G401.6 (cell line): Measurements from ENCODE around the gene ZFP3.
"Not testable (repeated sequence)": the region's sequence is repeated elsewhere in the genome, so short reads cannot be mapped to it uniquely, and the experiment has no call there.

Source experiments
- FAIRE-seq: peaks from 2 replicates; lab custom pipeline; 2012; peaks lifted over from hg19 to GRCh38; lab: Jason Lieb, UNC

Gene ZFP3

DNA sequence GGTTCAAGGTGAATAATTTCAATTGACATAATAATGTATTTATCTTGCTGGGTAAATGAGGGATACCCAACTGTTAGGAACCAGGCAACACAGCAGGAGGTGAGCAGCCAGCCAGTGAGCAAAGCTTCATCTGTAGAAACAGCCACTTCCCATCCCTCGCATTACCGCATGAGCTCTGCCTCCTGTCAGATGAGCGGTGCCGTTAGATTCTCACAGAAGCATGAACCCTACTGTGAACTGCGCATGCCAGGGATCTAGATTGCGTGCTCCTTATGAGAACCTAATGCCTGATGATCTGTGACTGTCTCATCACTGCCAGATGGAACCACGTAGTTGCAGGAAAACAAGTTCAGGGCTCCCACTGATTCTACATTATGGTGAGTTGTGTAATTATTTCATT lies 46.6 kb downstream of the ZFP3 start:
- FAIRE-seq, result not testable (repeated sequence)

DNA sequence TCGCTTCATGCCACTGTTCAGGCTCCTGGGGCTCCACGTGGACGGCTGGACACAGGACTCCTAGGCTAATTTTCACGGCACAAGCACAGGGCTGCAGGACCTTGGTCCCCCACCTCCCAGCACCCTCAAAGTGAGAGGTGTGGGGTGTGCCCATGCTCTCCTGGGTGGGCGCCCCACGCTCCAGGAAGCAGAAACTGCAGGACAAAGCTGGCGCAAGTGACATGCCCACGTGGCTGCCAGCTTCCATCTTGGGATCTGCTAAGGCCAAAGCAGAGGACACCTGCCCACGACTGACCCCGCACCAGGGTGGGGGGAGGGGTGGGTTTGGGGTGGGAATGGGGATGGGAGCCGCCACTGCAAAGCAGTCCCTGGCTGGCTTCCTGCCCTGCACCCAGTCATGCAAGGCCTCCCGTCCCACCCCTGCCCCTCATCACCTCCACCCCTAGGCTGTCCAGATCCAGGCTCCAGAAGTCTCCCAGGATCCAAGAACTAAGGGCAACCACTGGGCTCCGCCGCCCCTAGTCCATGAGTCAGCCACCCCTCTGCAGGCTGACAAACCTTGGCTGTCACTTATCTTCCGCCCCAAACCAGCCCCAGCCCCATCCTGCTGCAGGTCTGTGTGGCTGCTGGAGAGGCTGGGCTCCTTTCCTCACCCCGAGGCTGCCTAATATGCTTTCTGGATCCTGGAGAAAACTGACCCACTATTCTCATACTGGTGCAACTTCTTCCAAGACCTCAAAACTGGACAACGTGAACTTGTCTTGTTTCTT lies 48.6 kb downstream of the ZFP3 start:
- FAIRE-seq, result no peak

DNA sequence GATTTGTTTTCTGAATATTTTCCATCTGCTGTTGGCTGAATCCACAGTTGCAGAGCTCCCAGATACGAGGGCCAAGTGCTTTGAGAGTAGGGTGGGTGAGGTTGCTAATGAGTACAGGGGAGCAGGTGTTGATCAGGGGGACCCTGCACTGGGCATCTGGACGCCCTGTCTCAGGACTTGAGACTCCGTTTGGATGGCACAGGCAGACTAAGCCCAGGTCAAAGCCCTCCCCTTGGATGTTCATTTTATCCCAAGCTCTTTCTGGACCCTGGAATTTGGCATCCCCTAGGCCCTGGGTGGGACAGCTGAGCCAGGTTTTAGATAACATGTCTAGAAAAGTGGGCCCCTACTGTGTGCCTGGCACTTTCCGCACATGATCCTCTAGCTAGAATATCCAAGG lies 49.6 kb downstream of the ZFP3 start:
- no peak for FAIRE-seq

DNA sequence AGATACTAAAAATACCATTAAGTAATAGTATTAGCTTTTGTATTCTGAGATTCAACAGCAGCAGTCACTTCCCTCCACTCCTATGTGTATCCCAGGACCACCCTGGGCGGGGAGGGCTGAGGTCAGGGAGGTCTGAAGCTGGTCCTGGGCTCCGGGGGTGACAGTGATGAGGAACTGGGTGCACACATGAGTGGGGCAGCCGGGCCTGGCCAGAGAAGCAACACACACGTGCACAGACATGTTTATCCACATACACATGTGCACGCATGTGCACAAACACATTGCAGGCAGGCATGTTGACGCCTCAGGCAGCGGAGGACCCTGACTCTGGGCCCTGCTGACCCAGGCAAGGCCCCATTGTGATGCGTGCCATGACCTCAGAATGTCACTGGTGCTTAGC lies 50.1 kb downstream of the ZFP3 start:
- FAIRE-seq, result not testable (repeated sequence)

DNA sequence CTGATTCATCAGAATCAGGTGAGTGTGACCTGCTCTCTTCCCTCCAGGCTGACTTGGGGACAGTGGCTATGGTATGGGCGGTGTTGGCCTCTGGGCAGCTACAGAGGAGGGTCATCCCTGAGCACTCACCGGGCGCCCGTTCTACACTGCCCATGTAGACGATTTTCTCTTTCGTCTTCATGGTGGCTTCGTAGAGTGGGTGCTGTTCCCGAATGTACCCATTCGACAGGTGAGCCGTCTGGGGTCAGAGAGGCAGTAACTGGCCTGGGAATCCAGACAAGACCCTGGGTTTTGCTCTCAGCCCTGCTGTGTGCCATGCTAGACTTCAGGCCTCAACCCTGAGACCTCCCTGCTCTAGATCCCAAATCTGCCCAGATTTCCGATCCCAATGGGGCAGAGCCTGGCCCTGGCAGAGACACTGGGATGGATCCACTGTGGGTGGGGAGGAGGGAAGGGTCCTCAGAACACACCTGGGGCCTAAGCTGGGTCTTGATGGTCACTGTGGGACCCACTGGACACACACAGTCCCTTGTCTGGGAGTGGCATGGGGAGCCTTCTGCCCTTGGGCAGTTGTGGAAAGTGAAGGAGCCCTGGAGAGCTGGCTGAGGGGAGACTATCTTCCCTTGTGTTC lies 50.8 kb downstream of the ZFP3 start:
- no peak for FAIRE-seq

DNA sequence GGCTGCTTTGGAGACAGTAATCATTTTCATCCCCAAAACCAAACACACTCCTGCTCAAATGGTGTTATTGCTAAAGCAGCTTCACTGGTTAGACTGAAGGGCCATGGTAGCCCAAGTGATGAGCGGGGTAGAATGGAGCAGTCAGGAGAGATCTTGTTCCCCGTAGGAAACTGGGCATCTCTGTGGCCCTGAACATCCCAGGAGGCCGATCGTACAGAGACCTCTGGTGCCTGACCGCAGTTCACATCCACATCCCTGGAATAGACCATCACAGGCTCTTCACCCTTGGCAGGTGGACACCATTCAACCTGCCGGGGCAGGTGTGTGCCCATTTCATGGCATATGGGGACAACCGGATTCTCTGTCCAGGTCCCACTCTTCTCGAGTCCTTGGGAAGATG lies 51.5 kb downstream of the ZFP3 start:
- not testable (repeated sequence) for FAIRE-seq

DNA sequence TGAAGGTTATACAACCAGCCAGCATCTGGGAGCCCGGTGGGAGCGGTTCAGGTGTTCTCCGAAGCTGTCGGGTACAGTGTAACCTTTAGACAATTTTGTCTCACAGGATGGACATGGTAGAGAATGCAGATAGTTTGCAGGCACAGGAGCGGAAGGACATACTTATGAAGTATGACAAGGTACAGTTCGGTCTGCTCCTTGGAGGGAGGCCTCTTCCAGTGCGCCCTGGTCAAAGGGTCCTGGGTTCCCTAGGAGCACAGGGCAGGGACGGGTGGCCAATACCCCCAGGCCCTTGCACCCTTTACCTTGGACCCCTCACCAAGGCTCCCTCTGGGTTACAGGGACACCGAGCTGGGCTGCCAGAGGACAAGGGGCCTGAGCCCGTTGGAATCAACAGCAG lies 52.0 kb downstream of the ZFP3 start:
- not testable (repeated sequence) for FAIRE-seq

DNA sequence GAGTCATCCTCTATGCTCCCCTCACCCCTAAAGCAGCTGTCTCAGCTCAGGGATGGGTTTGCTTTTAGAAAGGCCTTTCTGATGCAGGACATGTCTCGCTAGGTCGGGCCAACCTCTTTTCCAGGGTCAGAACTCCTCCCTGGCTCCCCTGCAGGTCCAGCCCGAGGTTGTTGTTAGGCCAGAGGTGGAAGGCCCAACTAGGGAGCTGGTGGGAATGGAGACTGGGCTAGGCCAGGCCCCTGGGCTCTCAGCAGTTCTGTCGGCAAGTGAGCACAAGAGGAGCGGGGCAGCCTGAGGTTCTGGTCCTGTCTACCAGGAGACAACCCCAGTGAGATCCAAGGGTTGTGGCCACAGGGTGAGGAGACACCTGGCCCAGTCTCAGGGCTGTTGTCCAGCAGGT lies 52.4 kb downstream of the ZFP3 start:
- not testable (repeated sequence) for FAIRE-seq

DNA sequence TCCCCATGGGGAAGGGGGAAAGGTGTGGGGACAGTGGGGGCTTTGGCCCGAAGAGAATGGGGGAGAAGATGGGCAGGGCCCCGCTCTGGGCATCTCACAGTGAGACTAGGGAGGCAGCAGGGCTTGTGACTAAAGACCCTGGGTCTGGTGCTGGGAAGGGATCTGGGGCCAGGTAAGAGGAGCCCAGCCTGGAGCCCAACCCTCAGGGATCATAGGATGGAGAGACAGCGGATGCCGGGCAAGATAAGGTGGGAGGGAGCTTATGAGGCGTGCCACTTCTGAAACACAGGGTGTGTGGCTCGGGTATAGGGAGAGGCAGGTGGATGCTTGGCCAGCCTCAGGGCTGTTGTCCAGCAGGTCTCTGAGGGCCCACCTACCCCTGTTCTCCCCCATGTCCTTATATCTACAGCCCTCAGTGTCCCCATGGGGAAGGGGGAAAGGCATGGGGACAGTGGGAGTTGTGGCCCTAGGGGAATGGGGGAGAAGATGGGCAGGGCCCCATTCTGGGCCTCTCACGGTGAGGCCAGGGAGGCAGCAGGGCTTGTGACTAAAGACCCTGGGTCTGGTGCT lies 53.0 kb downstream of the ZFP3 start:
- no peak for FAIRE-seq

DNA sequence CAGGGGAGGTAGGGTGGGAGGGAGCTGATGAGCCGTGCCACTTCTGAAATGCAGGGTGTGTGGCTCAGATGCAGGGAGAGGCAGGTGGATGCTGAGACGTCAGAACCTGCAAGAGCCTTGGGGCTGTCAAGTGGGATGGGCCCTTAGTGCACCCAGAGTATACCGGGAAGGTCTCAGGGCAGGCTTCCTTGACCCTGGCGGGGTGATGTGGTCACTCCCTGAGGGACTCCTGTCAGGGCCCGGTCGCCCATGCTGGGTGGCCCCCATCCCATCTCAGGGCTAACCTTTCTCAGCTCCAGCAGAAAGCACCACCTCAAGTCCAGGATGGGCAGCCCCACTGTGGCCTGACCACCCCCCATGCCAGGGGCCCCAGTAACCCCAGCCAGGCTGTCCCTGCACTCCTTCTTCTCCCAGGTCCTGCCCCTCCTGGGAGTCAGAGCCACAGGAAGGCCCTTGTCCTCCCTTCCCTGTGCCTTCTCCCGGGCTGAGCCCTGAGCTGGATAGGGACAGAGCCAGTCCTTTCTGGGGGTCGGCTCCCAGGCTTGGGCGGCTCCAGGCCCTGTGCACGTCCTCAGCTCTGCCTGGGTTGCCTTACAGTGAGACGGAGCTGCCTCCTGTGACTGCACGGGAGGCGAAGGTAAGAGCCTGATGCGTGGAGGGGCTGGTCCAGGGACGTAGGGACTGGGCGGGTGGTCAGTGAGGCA lies 53.7 kb downstream of the ZFP3 start:
- not testable (repeated sequence) for FAIRE-seq

DNA sequence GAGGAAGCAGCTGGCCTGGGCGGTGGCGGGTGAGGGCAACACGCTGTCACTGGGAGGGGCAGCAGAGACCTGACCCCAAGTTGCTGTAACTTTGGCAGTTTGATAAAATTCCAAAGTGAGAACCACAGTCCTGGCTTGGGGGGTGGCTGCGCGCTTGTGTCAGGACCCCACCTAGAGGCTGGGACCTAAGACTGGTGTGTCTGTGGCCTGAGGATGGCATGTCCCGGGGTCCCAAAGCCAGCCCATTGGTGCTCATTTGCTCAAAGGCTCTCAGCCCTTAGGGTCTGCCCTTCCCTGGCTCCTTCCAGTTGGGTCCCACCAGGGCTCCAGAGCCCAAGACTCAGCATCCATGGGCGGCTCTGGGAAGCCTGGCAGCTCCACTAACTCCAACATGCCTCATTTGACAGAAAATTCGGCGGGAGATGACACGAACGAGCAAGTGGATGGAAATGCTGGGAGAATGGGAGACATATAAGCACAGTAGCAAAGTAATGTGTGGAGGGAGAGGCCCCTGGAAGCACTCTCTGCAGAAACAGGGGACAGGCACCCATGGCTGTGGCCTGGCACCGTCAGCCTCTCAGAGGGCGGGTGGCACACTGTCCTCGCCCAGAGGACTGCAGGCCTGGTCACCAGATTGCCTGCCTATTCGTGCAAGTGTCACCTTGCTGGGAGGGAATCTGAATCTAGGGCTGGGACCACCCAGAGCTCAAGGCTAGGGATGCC lies 54.4 kb downstream of the ZFP3 start:
- FAIRE-seq, result not testable (repeated sequence)

DNA sequence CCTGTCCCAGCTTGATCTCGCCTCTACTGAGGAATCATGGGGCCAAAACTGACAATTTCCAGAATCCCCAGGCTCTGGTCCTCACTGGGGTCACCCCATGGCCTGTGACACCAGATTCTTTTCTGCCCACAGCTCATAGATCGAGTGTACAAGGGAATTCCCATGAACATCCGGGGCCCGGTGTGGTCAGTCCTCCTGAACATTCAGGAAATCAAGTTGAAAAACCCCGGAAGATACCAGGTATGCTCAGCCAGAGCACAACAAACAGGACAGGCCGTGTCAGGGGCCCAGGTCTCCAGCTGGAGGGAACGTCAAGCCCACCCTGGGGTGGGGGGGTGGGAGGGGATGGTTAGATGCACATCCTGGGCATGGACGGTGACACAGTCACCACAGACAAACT lies 55.0 kb downstream of the ZFP3 start:
- no peak for FAIRE-seq

DNA sequence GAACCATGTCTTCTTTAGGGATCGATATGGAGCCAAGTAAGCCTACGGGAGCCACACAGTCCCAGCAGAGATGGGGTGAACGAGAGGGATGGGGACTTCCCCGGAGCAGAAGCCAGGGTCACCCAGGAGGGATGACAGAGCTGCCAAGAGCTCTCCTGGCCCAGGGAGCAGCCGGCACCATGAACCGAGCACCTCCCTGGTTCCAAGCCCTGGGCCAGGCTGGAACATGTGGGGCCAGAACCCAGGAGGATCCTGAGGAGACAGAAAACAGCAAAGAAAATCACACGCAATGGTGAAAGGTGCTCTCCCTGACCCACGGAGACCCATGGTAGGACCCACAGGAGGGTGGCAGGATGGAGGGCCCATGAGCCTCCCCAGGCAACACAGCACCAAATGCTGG lies 55.7 kb downstream of the ZFP3 start:
- FAIRE-seq, result not testable (repeated sequence)

DNA sequence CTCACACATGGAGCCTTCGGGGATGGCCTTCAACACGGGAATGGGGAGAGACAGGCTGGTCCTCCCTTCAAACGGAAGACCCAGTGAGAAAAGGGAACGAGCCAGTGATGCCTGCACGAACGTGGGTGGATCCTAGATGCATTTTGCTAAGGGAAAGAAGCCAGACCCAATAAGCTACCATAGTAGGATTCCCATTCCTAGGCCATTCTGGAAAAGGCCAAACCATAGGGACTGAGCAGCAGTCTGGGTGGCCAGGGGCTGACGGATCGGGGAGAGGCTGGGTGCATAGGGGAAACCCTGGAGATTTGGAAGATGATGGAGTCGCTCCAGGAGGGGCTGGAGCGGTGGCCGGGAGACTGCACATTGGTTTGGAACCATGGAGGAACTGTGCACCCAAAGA lies 56.3 kb downstream of the ZFP3 start:
- FAIRE-seq, result not testable (repeated sequence)

DNA sequence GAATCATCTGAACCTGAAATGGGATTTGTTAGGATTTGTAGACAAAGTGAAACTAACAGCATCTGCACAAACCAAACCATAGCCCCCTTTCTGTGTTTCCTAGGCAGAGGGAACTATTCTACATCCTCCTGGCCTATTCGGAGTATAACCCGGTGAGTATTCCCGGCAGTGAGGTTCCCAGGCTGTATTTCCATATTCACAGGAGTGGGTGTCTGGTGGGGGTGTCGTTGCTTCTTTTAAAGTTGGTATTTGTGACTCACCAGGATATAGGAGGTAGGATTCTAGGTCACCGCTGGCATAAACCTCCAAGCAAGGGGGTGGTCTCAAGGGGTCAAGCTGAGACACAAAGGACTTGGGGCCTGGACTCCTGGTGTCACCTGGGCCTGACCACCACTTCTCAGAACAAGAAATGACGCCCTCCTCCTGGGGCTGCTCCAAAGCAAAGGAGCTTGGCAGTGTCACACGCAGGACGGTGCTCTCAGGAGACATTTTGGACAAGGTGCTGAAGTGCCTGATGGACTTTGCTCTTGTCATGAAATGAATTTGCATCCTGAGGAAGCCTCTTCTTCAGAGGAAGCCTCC lies 57.0 kb downstream of the ZFP3 start:
- not testable (repeated sequence) for FAIRE-seq

DNA sequence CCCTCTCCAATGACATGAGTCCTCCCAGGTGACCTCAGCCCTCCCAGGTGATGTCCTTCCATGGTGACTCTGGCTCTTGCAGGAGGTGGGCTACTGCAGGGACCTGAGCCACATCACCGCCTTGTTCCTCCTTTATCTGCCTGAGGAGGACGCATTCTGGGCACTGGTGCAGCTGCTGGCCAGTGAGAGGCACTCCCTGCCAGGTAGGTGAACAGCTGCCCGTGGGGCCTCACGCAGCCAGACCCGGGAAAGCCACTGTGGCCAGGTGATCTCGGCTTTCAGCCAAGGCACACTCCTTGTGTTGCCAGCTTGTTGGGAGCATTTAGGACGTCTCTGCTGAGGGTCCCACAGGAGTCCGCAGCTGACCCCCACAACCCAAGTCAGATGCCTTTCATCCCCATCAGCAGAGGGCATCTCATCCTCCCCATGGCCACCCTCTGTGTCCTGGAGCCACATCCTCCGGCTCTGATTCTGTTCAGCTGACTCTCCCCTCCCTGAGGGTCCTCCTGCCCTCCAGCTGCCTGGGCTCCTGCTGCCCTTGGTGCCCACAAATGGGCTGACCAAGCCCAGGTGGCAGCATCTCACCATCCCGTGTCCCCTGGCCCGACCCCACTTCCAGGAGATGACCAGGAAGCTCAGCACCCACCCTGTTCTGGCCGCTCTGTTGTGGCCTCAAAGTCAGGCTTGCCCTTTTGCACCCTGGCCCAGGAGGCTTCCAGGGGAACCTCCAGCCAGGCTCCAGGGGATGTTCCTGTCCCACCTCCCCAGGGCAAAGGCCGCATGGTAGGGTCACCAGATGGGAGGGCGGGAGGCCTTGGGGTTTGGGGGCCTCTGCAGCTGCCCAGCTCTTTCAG lies 57.7 kb downstream of the ZFP3 start:
- no peak for FAIRE-seq

DNA sequence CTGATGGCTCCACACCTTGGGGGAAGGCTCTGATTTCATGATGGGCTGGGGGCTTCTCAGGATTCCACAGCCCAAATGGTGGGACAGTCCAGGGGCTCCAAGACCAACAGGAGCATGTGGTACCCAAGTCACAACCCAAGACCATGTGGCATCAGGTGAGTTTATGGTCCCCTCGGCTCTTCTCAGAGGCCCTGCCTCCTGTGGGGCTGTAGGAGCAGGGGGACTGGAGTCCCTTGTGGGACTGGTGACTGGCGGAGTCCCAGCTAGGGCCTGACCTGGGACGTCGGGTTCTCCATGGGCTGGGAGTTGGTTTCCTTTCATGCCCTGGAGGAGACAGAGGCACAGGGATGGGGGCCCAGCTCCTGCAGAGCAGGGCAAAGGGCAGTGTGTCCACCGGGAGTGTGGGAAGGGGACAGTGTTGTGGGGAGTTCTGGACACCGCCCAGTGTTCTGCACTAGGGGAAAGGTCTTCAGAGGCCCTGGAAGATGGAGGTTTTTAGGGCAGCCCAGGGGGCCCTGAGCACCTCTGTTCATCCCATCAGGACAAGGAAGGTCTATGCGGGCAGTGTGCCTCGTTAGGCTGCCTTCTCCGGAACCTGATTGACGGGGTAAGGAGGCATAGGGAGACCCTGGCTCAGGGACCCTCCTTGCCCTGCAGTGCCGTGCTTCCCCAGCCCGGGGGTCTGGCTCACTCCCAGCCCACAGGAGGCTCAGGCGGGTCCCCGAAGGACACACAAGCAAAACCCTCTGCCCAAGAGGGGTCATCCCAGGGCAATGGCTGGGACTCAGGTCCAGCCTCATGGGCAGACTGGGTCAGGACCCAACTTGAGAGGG lies 58.5 kb downstream of the ZFP3 start:
- FAIRE-seq, result not testable (repeated sequence)

DNA sequence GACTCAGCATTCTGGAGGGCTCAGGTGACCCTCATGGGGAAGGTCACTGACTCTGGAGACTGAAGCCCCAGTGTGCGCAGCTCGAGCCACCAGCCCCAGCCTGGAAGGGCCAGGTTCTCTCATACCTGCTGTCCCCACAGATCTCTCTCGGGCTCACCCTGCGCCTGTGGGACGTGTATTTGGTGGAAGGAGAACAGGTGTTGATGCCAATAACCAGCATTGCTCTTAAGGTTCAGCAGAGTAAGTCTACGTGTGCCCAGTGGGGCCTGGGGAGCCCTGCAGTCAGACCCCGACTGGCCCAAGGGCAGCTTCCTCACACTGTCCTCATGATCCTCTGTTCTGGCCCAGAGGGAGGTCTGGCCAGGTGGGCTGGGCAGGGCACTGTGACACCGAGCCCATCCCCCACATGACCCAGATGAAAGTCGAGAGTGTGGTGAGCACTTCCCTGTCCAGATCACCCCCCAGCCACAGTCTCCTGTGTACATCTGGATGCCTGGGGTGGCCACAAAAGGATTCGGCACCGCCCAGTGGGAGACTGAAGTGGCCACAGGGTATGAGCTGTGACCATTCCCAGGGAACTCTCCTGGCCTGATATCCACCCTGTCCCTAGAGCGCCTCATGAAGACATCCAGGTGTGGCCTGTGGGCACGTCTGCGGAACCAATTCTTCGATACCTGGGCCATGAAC lies 59.4 kb downstream of the ZFP3 start:
- FAIRE-seq, result not testable (repeated sequence)

DNA sequence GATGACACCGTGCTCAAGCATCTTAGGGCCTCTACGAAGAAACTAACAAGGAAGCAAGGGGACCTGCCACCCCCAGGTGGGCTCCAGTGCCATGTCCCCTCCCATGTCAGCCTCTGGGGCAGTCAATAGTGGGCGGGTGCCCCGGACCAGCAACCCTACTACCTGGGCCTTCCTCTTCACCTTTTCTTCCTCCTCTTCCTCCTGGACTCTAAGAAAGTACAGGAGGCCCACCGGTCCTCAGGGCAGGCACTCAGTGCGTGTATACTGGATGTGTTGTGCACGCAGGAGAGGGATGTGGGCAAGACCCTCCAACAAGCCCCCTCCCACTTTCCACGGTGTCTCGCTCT lies 59.9 kb downstream of the ZFP3 start:
- not testable (repeated sequence) for FAIRE-seq
